Gastrocnemius medialis (tissue), 4 donors: Measurements from ENCODE around the gene YIF1A. TPM values are rescaled to one million over a fixed set of nuclear protein-coding genes. Genes with fewer than 3 reads are reported as not detected.

Experiments
- ATAC-seq, 2 donors: fragments of 150-250 bp; one replicate each; pipeline ENCODE4 v1.9.1; 2016
- DNase-seq, 2 donors: peaks; one replicate each; pipeline ENCODE4 v3.0.0-alpha.2; 2019
- H3K27ac ChIP-seq, 4 donors: fragments of 200-600 bp; sonication (generic); 1 replicate in 1 of 4; 2 replicates in 3 of 4; pipeline ENCODE4 v1.5.1; 2016 to 2018; ENCODE audit warnings: mild to moderate bottlenecking in 2 of 4, moderate library complexity in 1 of 4
- H3K27me3 ChIP-seq, 3 donors: fragments of 200-600 bp; sonication (generic) in 2 of 3; 1 replicate in 1 of 3; 2 replicates in 2 of 3; pipeline versions ENCODE4 v1.5.1 to v1.6.0; 2016 to 2019; ENCODE audit warnings: mild to moderate bottlenecking in 1 of 3, moderate library complexity in 1 of 3
- H3K36me3 ChIP-seq, 2 donors: fragments of 200-600 bp; sonication (generic) in 1 of 2; one replicate each; pipeline ENCODE4 v1.5.1; 2017 to 2018
- H3K4me1 ChIP-seq, 2 donors: fragments of 200-600 bp; sonication (generic) in 1 of 2; one replicate each; pipeline ENCODE4 v1.5.1; 2016 to 2017; ENCODE audit warnings: mild to moderate bottlenecking in 2 of 2
- H3K4me3 ChIP-seq, 4 donors: fragments of 200-600 bp; sonication (generic) in 3 of 4; 1 replicate in 1 of 4; 2 replicates in 3 of 4; pipeline ENCODE4 v1.5.1; 2016 to 2019; ENCODE audit warnings: mild to moderate bottlenecking in 2 of 4
- H3K9me3 ChIP-seq, 3 donors: fragments of 200-600 bp; sonication (generic) in 2 of 3; 1 replicate in 1 of 3; 2 replicates in 2 of 3; pipeline ENCODE4 v1.5.1; 2016 to 2019
- POLR2A ChIP-seq, 2 donors: fragments of 450-650 bp; IDR thresholded peaks; one replicate each; pipeline ENCODE4 v1.6.1; 2017; ENCODE audit warnings: antibody characterized with exemption in 2 of 2, mild to moderate bottlenecking in 2 of 2, moderate library complexity in 2 of 2
- in situ Hi-C, 4 donors: fragments of 200-750 bp; cut with MboI; loops; one replicate each; pipeline versions ENCODE4 v1.15.0 to v1.8.0; 2017; ENCODE audit warnings: low sequenced_read_pairs in 4 of 4
- intact Hi-C: fragments of 100-400 bp; cut with DNase I; formaldehyde crosslinking; loops from one replicate; pipeline ENCODE4 v1.15.1; 2023; ENCODE audit warnings: low total_unique reads
- total RNA-seq, 4 donors: library from RNA; depleted of rRNA; stranded (reverse); fragments of >200 nt; gene quantifications; one replicate each; pipeline versions ENCODE4 v1.1.0 to v1.2.3, GENCODE V29; 2016
- TF ChIP-seq, protein P1 (sequence below), 5 experiments: fragments of 450-650 bp in 3 of 5; fragments of 200-600 bp in 2 of 5; sonication (generic) in 2 of 5; IDR thresholded peaks in 4 of 5; conservative IDR thresholded peaks in 1 of 5; 1 replicate in 4 of 5; 2 replicates in 1 of 5; pipeline ENCODE4 v1.5.1; 2016 to 2019; ENCODE audit warnings: antibody characterized with exemption in 5 of 5, mild to moderate bottlenecking in 3 of 5, moderate library complexity in 3 of 5

YIF1A gene
- total RNA-seq, 4 donors from 2014 or later: 106 to 137 (median 113) TPM

DNA sequence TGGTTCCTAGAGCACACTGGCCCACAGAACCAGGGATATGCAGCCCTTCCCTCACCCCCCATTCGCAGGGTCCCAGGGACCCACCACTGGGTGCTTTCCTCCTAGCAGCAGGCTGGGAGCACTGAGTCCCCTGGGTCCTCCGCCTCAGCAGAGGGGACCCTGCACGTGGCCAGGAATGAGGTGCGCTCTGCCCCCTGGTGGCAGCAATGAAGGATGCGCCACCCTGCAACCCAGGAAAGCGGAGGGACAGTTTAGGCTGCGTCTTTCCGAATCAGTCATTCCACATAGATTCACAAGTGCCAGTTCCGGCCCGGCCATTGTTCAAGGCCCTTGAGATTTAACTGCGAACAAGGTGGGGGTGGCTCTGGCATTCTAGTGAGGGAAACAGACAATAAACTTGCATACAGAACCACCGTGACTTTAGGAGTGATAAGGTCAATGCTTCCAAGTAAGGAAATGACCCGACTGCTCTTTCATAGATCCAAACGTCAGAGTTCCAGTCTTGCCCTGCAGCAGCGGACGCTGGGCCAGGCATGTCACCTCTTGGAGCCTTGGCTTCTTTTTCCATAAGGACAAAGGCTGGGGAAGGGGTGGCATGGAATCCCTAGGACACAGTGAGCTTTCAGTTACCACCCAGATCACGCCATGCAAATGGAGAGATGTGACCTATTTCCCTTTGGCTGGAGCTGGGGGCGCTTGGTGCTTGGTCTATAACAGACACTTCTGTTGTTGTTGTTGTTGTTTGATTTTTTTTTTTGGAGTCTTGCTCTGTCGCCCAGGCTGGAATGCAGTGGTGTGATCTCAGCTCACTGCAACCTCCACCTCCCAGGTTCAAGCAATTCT lies 39.6 kb upstream of the YIF1A start:
- H3K27me3 ChIP-seq: no peaks in the 10 kb centered on the region
- H3K4me1 ChIP-seq: peaks cover 9 to 20% of the 10 kb centered on the region in 2 donors
- in situ Hi-C loops: loop anchor here in 1 of 4 donors (5.0 kb wide), 1 partner anchor 59 kb away; no protein-coding TSS in a partner anchor
- H3K4me3 ChIP-seq: peak overlapping the region in 1 of 4 donors; percentile 26
- TF ChIP-seq, protein P1, sequence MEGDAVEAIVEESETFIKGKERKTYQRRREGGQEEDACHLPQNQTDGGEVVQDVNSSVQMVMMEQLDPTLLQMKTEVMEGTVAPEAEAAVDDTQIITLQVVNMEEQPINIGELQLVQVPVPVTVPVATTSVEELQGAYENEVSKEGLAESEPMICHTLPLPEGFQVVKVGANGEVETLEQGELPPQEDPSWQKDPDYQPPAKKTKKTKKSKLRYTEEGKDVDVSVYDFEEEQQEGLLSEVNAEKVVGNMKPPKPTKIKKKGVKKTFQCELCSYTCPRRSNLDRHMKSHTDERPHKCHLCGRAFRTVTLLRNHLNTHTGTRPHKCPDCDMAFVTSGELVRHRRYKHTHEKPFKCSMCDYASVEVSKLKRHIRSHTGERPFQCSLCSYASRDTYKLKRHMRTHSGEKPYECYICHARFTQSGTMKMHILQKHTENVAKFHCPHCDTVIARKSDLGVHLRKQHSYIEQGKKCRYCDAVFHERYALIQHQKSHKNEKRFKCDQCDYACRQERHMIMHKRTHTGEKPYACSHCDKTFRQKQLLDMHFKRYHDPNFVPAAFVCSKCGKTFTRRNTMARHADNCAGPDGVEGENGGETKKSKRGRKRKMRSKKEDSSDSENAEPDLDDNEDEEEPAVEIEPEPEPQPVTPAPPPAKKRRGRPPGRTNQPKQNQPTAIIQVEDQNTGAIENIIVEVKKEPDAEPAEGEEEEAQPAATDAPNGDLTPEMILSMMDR (IDR thresholded peaks at IDR 0.05 in 4 of 5, conservative IDR thresholded peaks at IDR 0.05 in 1 of 5): peak; percentile 81 to 96 (median 93)
- no peak for TF ChIP-seq POLR2A (IDR thresholded peaks at IDR 0.05)
- DNase-seq: peak in 1 of 2 donors; percentile 54
- H3K36me3 ChIP-seq: no peaks in the 10 kb centered on the region
- no peaks in the 10 kb centered on the region for H3K9me3 ChIP-seq
- peak overlapping the region in 3 of 4 donors; percentile 8 to 59 (median 21) for H3K27ac ChIP-seq
- ATAC-seq: peak; percentile 65 to 76
- intact Hi-C loops: loop anchor here (1.0 kb wide), 2 partner anchors 16 to 61 kb away; no protein-coding TSS in a partner anchor

DNA sequence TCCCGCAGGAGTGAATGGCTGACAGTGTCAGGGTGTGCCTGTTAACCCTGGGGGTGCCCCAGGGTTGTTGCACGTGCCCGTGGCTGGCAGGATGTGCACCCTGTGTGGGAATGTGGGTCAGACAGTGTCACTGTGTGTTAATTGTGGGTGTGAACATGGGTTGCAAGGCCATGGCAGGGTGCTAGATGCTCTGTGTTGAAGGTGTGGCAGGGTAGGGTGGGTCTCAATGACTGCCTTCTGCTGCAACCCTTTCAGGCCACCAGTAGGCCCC lies 39.0 kb upstream of the YIF1A start:
- Histone ChIP-seq H3K4me1 (peaks cover 9 to 20% of the 10 kb centered on the region in 2 donors), H3K27me3 (no peaks in the 10 kb centered on the region), H3K27ac (peak overlapping the region in 3 of 4 donors; percentile 8 to 59 (median 21)), H3K9me3 (no peaks in the 10 kb centered on the region), H3K36me3 (no peaks in the 10 kb centered on the region), H3K4me3 (no peak overlapping the region)
- peak; percentile 20 to 21 for ATAC-seq
- DNase-seq: no peak
- intact Hi-C loops (loop anchor here (1.0 kb wide), 2 partner anchors 16 to 61 kb away; no protein-coding TSS in a partner anchor), in situ Hi-C loops (loop anchor here in 1 of 4 donors (5.0 kb wide), 1 partner anchor 59 kb away; no protein-coding TSS in a partner anchor)
- no peak for TF ChIP-seq POLR2A (IDR thresholded peaks at IDR 0.05)
- TF ChIP-seq, protein P1 (IDR thresholded peaks at IDR 0.05 in 4 of 5, conservative IDR thresholded peaks at IDR 0.05 in 1 of 5): no peak

DNA sequence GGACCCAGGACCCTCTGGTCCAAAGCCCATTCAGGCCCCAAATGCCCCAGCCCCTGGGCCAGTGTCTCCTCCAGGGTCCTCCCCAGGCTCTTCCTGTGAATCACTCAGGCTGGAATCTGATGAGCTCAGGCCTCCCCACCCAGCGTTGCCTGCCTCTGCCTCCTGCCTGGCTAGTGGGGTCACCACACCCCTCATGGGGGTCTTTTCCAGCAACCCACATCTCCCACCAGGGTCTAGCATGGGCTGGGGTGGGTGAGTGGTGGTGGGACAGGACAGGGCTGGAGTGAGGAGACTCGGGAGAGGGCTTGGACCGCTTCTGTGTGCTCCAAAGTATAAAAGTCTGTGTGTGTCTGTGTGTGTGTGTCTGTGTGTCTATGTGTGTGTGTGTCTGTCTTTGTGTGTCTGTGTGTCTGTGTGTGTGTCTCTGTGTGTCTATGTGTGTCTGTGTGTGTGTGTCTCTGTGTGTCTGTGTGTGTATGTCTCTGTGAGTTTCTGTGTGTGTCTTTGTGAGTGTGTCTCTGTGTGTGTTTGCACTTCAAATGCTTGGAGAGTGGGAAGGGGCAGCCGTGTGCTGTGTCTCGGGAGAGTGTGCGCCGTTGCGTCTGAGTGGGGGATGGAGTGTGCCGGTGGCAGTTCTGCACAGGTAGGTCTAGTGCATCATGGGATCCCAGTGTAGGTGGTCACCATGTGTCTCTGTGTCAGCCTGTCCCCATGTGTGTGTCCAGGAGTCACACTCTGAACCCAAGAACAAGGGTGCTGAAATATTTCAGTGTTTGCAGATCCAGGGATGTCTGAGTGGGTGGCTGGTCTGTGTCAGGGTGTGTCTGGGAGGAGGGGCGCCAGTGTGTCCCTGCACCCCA lies 38.5 kb upstream of the YIF1A start:
- intact Hi-C loops: loop anchor here (1.0 kb wide), 2 partner anchors 15 to 62 kb away; no protein-coding TSS in a partner anchor
- H3K27ac ChIP-seq: peak overlapping the region; percentile 59 to 68 (median 64)
- in situ Hi-C loops: loop anchor here in 1 of 4 donors (5.0 kb wide), 1 partner anchor 60 kb away; no protein-coding TSS in a partner anchor

More for the DNA sequence above, 38.5 kb upstream of the YIF1A start:
- DNase-seq (no peak), ATAC-seq (peak; percentile 3)
- Histone ChIP-seq H3K4me3 (no peak overlapping the region), H3K9me3 (no peaks in the 10 kb centered on the region), H3K36me3 (no peaks in the 10 kb centered on the region), H3K27me3 (no peaks in the 10 kb centered on the region), H3K4me1 (peaks cover 9 to 20% of the 10 kb centered on the region in 2 donors)
- TF ChIP-seq, protein P1 (IDR thresholded peaks at IDR 0.05 in 4 of 5, conservative IDR thresholded peaks at IDR 0.05 in 1 of 5): no peak
- TF ChIP-seq POLR2A (IDR thresholded peaks at IDR 0.05): no peak
